ENCODE measurements around the gene TMEM156.

DNA sequence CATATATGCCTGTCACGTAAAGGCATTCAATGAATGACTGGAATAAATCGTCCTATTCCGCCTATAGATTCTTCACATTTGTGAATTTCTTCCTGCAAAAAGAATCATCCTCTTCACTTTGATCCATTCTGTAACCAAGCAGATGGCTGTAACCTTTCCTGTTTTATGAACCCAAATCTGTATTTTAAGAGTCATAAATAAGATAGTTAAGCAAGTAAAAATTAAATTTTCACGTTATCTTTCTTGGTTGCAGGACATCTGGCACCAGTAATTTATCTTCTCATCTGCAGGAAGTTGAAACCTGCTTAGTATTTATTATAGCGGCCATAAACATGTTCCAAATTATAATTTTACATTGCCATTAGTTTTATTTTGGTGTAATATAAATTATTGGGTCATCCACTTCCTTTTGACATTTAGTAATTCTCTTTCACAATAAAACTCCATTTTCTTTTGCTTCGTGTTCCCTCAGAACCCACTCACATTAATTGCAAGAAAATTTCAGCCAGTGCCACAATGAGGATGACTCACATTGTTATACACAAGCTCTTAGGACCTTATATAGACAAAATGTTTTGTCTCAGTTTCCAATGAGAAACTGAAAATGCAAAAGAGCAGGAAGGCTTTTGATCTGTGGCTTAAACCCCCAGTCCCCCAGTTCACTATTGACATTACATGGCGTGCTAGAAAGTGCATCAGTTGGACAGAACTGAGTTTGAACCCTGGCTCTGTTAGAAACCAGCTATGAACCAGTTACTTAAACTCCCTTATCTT lies 51.1 kb downstream of the TMEM156 start:
- TF ChIP-seq, protein P1, sequence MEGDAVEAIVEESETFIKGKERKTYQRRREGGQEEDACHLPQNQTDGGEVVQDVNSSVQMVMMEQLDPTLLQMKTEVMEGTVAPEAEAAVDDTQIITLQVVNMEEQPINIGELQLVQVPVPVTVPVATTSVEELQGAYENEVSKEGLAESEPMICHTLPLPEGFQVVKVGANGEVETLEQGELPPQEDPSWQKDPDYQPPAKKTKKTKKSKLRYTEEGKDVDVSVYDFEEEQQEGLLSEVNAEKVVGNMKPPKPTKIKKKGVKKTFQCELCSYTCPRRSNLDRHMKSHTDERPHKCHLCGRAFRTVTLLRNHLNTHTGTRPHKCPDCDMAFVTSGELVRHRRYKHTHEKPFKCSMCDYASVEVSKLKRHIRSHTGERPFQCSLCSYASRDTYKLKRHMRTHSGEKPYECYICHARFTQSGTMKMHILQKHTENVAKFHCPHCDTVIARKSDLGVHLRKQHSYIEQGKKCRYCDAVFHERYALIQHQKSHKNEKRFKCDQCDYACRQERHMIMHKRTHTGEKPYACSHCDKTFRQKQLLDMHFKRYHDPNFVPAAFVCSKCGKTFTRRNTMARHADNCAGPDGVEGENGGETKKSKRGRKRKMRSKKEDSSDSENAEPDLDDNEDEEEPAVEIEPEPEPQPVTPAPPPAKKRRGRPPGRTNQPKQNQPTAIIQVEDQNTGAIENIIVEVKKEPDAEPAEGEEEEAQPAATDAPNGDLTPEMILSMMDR (conservative IDR thresholded peaks at IDR 0.05 in 1 of 2, IDR thresholded peaks at IDR 0.05 in 1 of 2; ENCODE audit: low read depth in 1 of 2, low read length in 2 of 2): no peak
- no peak for TF ChIP-seq EZH2 (IDR thresholded peaks at IDR 0.05; ENCODE audit: low read length, missing control alignments)

All from fibroblast of lung (primary cell).